ENCODE measurements around the gene PDE1A.

DNA sequence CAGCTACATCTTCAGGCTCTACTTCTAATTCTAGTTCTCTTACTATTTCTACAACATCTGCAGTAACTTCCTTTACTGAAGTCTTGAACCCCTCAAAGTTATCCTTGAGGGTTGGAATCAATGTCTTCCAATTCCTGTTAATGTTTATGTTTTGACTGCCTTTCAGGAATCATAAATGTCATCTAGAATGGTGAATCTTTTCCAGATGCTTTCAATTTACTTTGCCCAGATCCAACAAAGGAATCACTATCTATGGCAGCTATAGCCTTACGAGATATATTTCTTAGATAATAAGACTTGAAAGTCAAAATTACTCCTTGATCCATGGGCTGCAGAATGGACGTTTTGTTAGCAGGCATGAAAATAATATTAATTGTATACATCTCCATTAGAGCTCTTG is 123.9 kb downstream of the PDE1A start:
- TF ChIP-seq, protein P1, sequence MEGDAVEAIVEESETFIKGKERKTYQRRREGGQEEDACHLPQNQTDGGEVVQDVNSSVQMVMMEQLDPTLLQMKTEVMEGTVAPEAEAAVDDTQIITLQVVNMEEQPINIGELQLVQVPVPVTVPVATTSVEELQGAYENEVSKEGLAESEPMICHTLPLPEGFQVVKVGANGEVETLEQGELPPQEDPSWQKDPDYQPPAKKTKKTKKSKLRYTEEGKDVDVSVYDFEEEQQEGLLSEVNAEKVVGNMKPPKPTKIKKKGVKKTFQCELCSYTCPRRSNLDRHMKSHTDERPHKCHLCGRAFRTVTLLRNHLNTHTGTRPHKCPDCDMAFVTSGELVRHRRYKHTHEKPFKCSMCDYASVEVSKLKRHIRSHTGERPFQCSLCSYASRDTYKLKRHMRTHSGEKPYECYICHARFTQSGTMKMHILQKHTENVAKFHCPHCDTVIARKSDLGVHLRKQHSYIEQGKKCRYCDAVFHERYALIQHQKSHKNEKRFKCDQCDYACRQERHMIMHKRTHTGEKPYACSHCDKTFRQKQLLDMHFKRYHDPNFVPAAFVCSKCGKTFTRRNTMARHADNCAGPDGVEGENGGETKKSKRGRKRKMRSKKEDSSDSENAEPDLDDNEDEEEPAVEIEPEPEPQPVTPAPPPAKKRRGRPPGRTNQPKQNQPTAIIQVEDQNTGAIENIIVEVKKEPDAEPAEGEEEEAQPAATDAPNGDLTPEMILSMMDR (IDR thresholded peaks at IDR 0.05) = no peak
- TF ChIP-seq EP300 (IDR thresholded peaks at IDR 0.05) = no peak
- TF ChIP-seq POLR2A (IDR thresholded peaks at IDR 0.05) = no peak

All from suprapubic skin (tissue), 3 donors.